ENCODE results near the gene DIP2A.

DIP2A gene

GRCh38 chr21:46585191-46585953, 126.7 kb downstream of the DIP2A start:
- no peak for DNase-seq (ENCODE audit: low read depth in 1 of 2, low spot score in 1 of 2)

- DNase-seq (ENCODE audit: low read depth in 1 of 2, low spot score in 1 of 2) = no peak
Measured at GRCh38 chr21:46594276-46594675, 135.6 kb downstream of the DIP2A start.

- DNase-seq (ENCODE audit: low read depth in 1 of 2, low spot score in 1 of 2) = no peak
Measured at GRCh38 chr21:46596201-46596600, 137.5 kb downstream of the DIP2A start.

- no peak for DNase-seq (ENCODE audit: low read depth in 1 of 2, low spot score in 1 of 2)
Measured at GRCh38 chr21:46597031-46597430, 138.3 kb downstream of the DIP2A start.

GRCh38 chr21:46597896-46598343, 139.2 kb downstream of the DIP2A start:
- DNase-seq (ENCODE audit: low read depth in 1 of 2, low spot score in 1 of 2) = no peak

GRCh38 chr21:46598581-46599572, 140.2 kb downstream of the DIP2A start:
- DNase-seq (ENCODE audit: low read depth in 1 of 2, low spot score in 1 of 2) = no peak

- no peak for DNase-seq (ENCODE audit: low read depth in 1 of 2, low spot score in 1 of 2)
Measured at GRCh38 chr21:46600305-46600704, 141.6 kb downstream of the DIP2A start.

GRCh38 chr21:46600978-46601377, 142.3 kb downstream of the DIP2A start:
- no peak for DNase-seq (ENCODE audit: low read depth in 1 of 2, low spot score in 1 of 2)

GRCh38 chr21:46603228-46603627, 144.5 kb downstream of the DIP2A start:
- no peak for DNase-seq (ENCODE audit: low read depth in 1 of 2, low spot score in 1 of 2)

- no peak for DNase-seq (ENCODE audit: low read depth in 1 of 2, low spot score in 1 of 2)
Measured at GRCh38 chr21:46604329-46604974, 145.8 kb downstream of the DIP2A start.

GRCh38 chr21:46604975-46605766, 146.5 kb downstream of the DIP2A start, which contains the start of gene S100B:
S100B (minus strand) TSS chr21:46605082; CDS start chr21:46602415, 2,667 bp downstream.
- DNase-seq (ENCODE audit: low read depth in 1 of 2, low spot score in 1 of 2) = no peak

- peak in 1 of 2 donors; percentile 18 for DNase-seq (ENCODE audit: low read depth in 1 of 2, low spot score in 1 of 2)
Measured at GRCh38 chr21:46605767-46606426, 147.2 kb downstream of the DIP2A start.

GRCh38 chr21:46606427-46606813, 147.7 kb downstream of the DIP2A start:
- DNase-seq (ENCODE audit: low read depth in 1 of 2, low spot score in 1 of 2) = no peak

- no peak for DNase-seq (ENCODE audit: low read depth in 1 of 2, low spot score in 1 of 2)
Measured at GRCh38 chr21:46607636-46608035, 148.9 kb downstream of the DIP2A start.

GRCh38 chr21:46608672-46609111, 150.0 kb downstream of the DIP2A start:
- no peak for DNase-seq (ENCODE audit: low read depth in 1 of 2, low spot score in 1 of 2)

- no peak for DNase-seq (ENCODE audit: low read depth in 1 of 2, low spot score in 1 of 2)
Measured at GRCh38 chr21:46610018-46610701, 151.5 kb downstream of the DIP2A start.

- no peak for DNase-seq (ENCODE audit: low read depth in 1 of 2, low spot score in 1 of 2)
Measured at GRCh38 chr21:46613391-46613790, 154.7 kb downstream of the DIP2A start.

GRCh38 chr21:46616050-46616449, 157.4 kb downstream of the DIP2A start:
- no peak for DNase-seq (ENCODE audit: low read depth in 1 of 2, low spot score in 1 of 2)

- no peak for DNase-seq (ENCODE audit: low read depth in 1 of 2, low spot score in 1 of 2)
Measured at GRCh38 chr21:46616656-46617055, 158.0 kb downstream of the DIP2A start.
